Prostate gland (tissue), 2 donors: ENCODE data around the gene FANCI.

Source experiments
- POLR2A ChIP-seq: fragments of 450-650 bp; IDR thresholded peaks from one replicate; pipeline ENCODE4 v1.6.1; 2016; ENCODE audit warnings: antibody characterized with exemption, mild to moderate bottlenecking
- POLR2AphosphoS5 ChIP-seq: sonication (generic); formaldehyde crosslinking; IDR thresholded peaks from one replicate; pipeline ENCODE4 v1.6.1; 2017; ENCODE audit warnings: antibody characterized with exemption
- TF ChIP-seq, protein P1 (sequence below), 4 experiments: fragments of 200-600 bp in 2 of 4; fragments of 450-650 bp in 2 of 4; sonication (generic) in 2 of 4; IDR thresholded peaks; 1 replicate in 3 of 4; 2 replicates in 1 of 4; pipeline ENCODE4 v1.5.1; 2016 to 2019; ENCODE audit warnings: antibody characterized with exemption in 4 of 4, mild to moderate bottlenecking in 2 of 4, moderate library complexity in 2 of 4

DNA sequence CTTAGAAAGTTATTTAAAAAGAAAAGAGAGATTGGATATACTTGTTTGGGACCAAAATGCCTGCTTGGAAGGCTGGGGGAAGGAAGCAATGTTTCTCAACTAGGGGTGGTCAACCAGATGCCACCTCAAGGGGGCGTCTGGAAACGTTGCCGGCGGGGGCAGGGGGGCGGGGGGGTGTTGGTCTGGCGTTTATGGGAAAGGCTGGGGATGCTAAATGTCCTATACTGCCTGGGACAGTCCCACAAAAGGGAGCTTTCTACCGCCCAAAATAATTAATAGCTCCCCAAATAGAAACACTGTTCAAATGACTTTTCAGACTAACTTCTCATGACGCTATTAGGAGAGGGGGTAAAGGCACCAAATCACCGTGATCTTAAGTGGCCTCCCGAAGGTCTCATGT, 88.7 kb downstream of the FANCI start:
- TF ChIP-seq, protein P1, sequence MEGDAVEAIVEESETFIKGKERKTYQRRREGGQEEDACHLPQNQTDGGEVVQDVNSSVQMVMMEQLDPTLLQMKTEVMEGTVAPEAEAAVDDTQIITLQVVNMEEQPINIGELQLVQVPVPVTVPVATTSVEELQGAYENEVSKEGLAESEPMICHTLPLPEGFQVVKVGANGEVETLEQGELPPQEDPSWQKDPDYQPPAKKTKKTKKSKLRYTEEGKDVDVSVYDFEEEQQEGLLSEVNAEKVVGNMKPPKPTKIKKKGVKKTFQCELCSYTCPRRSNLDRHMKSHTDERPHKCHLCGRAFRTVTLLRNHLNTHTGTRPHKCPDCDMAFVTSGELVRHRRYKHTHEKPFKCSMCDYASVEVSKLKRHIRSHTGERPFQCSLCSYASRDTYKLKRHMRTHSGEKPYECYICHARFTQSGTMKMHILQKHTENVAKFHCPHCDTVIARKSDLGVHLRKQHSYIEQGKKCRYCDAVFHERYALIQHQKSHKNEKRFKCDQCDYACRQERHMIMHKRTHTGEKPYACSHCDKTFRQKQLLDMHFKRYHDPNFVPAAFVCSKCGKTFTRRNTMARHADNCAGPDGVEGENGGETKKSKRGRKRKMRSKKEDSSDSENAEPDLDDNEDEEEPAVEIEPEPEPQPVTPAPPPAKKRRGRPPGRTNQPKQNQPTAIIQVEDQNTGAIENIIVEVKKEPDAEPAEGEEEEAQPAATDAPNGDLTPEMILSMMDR (IDR thresholded peaks at IDR 0.05), result no peak
- TF ChIP-seq POLR2A (no peak), POLR2AphosphoS5 (no peak)
